ENCODE results near the gene COL26A1.

DNA sequence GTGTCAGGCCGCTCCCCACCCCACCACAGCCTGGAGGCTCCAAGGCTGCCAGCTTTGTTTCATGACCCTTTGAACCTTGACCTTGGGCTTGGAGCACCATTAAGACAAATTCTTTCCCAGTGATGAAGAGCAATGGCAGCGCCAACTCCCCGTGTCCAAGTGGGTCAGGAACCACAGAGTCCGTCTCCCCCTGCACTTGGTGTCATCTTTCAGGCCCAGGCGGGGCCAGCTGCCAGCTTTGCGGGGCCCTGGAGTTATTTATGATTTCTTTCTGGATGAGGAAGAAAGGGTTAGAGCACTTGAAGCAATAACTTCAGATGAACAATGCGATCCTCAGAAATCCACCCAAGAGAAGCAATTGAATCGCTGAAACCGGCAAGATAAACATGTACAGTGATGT is 155.7 kb downstream of the COL26A1 start:
- TF ChIP-seq, protein P1, sequence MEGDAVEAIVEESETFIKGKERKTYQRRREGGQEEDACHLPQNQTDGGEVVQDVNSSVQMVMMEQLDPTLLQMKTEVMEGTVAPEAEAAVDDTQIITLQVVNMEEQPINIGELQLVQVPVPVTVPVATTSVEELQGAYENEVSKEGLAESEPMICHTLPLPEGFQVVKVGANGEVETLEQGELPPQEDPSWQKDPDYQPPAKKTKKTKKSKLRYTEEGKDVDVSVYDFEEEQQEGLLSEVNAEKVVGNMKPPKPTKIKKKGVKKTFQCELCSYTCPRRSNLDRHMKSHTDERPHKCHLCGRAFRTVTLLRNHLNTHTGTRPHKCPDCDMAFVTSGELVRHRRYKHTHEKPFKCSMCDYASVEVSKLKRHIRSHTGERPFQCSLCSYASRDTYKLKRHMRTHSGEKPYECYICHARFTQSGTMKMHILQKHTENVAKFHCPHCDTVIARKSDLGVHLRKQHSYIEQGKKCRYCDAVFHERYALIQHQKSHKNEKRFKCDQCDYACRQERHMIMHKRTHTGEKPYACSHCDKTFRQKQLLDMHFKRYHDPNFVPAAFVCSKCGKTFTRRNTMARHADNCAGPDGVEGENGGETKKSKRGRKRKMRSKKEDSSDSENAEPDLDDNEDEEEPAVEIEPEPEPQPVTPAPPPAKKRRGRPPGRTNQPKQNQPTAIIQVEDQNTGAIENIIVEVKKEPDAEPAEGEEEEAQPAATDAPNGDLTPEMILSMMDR (optimal IDR thresholded peaks at IDR 0.05 in 1 of 3, IDR thresholded peaks at IDR 0.05 in 1 of 3, conservative IDR thresholded peaks at IDR 0.05 in 1 of 3; ENCODE audit: extremely low read depth in 1 of 3, insufficient read depth in 2 of 3, low read length in 3 of 3): no peak
- no peak for TF ChIP-seq EZH2 (IDR thresholded peaks at IDR 0.05; ENCODE audit: low read length)

Data from keratinocyte (primary cell).